ENCODE measurements around the gene SNX27.

Gene SNX27

DNA sequence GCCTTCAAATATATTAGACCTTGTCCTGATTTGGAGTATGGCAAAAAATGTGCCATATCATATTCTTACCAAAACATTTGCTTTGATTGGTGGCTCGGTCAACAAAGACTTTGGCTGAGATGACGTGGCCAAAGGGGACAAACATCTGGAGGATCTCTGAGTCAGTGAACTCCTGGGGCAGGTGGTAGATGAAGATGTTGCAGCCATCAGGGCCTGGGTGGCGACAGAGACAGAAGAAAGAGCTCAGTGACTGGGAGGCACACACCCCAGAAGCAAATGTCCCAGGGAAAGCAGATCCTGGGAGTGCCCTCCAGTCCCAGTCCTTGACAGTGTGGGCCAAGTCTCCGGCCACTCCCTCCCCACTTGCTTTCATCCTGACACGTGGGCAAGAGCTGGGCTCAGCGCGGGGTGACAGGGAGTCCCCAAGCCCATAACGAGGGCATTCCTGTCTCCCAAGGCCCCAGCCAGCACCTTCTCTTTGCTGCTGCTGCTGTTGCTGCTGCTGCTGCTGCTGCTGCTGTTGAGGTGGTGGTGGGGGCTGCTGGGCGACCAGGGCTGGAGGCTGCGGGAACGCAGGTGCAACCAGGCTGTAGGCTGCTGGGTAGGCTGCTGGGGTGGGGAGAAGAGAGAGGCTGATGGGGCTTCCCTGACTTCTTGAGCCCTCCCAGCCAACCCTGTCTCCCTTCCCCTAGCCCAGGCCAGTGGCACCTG is 94.1 kb downstream of the SNX27 start:
- DNase-seq (ENCODE audit: low read depth in 2 of 2) = no peak

DNA sequence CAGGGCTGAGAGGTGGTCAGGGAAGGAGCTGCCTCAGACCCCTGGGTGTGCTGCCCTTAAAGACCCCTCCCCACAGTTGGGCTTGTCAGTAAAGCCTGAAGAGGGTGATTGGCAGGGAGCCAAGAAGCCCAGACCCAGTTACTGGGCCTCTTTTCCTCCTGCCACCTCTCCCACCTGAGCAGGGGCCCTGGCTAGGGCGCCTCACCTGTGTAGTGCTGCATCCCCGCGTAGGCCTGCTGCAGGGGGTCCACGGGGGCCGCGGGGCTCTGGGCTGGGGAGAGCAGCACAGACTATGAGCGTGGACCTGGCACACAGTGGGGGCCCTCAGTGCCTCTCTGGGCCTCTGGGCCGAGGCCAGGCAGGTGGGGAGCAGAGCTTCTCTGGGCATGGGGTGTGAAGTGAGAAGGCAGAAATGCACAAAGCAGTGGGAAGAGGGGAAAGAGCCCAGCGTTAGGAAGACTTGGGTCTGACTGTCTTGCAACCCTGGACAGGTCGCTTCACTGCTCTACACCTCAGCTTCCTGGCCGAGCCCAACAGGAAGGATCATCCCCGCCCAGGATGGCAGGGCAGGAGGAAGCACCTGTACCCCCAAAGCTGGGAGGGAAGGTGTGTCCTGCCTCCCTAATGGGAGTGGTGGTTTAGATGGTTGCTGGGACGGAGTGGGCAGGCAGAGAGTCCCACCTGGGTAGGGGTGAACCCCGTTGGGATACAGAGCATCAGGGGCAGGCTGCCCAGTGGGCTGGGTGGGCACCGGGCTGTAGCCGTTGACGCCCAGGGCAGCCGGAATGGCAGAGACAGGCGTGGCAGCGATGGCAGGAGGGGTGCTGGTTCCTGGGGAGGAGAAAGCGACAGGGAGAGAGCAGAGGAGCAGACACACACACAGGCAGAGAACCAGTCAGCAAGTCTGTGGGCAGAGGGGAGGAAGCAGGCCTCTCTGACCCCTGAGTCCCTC is 94.9 kb downstream of the SNX27 start:
- no peak for DNase-seq (ENCODE audit: low read depth in 2 of 2)

DNA sequence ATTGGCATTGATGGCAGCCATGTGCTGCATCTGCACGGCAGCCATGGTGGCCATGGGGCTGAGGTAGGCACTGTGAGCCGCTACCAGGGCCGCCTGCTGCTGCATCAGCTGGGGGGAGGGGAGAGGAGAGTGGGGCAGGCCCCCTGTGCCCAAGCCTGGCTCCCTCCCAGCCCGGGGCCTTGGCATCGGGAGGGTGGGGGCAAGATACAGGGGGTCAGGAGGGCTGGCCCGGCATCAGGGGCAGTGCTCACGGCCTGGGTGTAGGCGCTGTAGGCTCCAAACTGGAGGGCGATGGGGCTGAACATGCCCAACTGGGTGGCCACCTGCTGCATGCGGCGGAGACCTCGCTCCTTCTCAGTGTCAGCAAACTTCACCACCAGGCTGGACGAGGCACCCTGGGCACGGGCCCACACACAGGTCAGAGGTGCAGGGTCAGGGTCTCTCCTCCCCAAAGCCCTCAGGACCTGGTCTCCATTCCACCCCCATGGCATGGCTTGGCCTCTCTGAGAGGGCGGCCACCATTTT is 95.8 kb downstream of the SNX27 start:
- no peak for DNase-seq (ENCODE audit: low read depth in 2 of 2)

DNA sequence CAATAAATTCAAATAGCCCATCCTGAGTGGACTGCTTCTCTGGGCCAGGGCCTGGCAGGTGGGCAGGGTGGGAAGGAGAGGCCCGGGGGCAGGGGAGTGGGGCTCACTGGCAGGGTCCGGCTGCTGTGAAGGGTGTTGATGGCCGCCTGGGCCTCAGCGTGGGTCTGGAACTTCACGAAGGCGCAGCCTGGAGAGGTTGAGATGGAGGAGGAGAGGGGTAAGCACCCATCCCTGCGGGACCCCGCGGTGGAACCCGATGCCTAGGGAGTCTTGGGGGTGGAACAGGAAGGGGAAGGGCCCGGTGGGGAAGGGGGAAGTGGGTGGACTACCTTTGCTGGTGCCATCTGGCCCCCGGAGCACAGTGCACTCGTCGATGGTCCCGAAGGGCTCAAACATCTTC is 97.0 kb downstream of the SNX27 start:
- DNase-seq (ENCODE audit: low read depth in 2 of 2) = no peak

DNA sequence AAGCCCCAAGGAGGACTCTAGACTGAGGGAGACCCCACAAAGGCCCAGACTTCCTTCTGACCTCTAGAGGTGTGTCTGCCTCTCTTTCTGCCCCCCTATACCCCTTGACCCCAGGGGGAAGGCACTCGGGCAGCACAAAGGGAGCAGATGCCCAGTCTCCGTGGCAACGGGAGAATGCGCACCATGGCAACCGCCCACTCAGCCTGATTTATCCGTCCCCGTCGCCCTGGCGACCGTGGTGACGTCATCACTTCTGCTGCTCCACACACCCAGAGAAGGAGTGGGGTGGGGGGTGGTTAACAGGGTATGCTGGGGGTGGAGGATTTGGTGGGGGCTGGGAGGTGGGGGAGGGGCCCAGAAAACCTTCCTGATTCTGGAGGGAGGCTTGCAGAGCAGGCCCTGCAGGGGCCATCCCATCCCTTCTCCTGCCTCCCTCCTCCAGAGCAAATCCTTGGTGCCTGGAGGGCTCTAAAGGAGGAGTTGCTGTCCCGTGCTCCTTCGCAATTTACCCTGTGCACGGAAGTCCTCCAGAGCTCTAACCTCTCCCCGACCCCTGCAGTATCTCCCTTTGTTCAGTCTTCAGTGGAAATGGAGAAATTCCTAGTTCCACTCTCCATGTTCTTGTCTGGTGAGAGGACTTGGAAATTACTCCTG is 98.5 kb downstream of the SNX27 start:
- DNase-seq (ENCODE audit: low read depth in 2 of 2) = no peak

DNA sequence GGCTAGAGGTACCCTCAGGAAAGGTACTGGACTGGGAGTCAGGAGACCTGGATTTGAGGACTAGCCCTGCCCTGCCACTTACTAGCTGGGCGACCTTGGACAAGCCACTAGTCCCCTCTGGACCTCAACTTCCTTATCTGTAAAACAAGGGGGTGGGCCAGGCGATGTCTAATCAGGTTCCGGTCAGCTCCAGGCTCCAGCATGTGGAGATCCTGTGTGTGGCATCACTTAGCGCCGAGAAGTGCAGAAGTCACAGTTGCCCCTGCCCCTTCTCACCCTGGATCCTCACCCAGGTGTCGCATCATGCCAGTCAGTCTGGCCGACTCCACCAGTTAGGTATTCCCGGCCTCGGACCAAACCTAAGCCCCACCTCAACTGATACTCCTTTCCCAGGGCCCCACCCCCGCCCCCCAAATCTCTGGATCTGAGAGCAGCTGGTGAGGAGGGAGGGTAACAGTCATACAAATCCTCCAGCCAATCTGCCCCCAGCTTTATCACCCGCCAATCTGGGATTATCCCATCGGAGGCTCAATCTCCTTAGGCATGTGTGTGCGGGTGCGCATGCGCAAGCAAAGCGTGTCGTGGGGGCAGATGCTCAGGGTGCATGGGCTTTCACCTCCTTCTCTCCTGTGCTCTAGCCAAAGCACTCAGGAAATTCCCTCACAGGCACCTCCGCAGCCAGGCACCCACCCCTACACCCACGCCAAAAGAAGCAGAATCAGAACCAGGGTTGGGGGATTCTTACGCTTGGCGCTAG is 99.4 kb downstream of the SNX27 start:
- no peak for DNase-seq (ENCODE audit: low read depth in 2 of 2)

DNA sequence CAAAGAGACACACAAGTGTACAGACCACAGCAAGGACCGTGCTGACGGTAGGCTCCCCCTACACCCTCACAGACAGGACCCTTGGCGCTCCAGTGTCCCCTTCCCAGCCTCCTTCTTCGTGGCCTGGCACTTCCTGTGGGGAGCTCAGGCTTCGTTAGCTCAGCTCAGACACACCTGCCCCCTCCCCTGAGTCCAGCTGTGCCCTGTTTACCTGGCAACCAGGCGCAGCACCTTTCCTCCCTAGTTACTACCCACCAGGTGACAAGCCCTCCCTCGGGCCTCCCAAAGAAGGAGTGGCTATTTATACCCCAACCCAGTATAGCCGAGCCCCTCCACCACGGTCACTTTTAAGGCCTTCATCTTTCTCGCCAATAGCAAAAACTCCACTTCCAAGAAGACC is 100.1 kb downstream of the SNX27 start:
- DNase-seq (ENCODE audit: low read depth in 2 of 2) = no peak

DNA sequence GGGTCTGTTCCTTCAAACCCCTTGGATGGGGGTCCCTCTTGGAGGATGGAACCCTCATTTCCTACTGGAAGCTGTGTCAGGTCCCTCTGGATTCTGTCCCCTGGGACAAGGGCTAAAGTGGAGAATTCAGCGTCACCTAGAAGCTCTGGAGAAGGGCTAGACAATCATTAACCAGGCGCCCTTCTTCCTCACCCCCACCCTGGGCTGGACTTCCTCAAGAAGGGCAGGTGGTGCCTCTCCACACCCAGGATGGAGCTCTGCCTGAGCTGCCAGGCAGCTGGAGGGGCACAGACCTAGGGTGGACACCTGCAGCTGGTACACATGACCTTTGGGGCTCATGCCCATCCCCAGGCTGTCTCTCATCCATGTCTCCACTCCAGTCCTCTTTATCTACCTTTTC is 101.2 kb downstream of the SNX27 start:
- no peak for DNase-seq (ENCODE audit: low read depth in 2 of 2)

DNA sequence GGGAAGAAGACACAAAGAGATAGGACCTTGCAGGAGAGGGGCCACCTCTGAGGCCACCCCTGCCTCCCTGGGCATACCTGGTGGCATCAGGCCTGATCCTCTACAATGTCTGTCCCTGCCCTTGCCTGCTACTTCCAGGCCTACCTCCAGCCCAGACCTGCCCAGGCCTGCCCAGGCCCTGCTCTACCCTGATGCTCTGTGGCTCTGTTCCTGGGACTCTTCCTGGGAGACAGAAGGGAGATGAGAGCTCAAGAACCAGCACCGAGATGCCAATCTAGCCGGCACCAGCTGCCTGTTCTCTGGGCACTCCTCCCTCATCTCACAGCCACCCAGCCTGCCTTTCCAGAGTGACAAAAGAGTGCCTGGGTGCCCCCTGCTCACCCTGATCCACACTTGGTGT is 102.0 kb downstream of the SNX27 start:
- no peak for DNase-seq (ENCODE audit: low read depth in 2 of 2)

DNA sequence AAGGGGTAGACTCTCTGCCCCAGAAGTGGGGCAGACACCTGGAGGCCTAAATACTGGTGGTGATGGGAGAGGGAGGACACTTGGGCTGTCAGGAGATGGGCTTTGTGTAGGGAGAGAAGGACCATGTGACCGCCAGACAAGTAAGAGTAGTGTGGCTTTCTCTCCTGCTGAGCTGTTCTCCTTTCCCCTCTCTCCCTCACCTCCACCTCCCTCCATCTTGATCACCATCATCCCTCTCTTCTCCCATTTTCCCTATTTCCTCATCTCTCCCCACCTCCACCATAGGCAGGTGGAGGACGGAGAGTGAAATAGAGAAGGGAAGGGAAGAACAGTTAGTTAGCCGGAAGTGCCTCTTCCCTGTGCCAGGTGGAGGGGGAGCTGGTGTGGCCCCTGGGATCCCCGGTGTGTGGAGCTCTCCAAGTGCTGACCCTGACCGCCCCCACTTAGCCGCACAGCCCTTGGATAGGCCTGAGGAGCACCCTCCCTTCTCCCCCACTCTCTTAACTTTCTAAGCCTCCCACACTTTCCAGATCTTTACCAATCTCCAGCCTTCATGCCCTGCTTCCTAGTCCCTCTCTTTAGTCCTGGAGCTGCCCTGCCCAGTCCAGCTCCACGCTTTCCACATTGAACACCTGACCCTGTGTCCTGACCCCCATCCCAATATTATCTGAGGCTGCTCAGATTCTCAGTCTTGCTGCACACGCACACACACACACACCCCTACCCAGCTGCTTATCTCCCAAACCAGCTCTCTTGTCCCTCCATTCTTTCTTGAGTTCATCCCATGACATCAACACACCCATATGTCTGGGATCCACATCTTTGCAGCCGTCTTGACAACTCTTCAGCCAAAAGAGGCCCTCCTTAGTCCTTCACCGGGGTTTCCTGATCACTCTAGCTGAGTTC is 103.2 kb downstream of the SNX27 start:
- DNase-seq (ENCODE audit: low read depth in 2 of 2) = no peak

DNA sequence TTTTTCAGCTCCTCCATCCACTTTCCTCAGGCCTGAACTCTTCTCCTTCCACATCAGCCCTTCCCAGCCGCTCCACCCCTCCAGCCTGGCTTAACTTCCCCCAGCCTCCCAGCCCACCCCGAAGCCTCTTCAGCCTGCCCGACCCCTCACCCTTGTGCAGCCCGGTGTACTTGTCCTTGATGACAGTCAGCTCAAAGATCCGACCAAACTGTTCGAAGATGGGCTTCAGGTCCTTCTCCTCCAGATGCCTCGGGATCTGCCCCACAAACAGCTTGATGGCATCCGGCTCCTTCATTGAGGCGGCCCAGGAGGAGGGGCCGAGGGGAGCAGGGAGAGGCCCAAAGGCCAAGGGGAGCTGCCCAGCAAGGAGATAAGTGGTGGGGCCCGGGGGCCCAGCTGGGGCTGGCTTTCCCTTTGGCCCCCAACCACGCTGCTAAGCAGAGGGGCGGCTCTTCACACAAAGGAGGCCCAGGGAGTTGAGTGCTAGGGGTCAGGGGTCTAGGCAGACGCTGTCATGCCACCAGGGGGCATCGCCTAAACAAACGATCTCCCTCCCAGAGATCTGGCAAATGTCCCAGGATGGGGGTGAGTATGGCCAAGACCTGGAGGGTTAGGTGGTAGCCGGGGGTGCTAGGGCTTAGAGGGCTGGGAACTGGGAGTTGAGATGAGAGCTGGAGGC is 104.0 kb downstream of the SNX27 start:
- DNase-seq (ENCODE audit: low read depth in 2 of 2) = no peak

DNA sequence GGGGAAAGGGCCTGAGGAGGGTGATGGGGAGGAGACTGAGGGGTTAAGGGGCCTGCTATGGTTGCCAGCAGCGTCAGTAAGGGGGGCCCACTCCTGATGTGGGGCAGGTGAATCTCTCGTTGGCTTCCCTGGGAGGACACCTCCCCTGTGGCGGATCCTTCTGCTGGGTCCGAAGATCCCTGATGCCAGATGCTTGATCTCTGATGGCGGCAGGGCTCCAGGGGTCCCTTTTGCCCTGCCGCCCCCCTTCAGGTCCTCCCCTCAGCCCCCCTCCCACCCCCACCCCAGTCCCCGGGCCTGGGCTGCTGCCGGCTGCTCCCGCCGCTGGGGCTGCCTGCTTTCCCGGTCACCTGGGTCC is 104.5 kb downstream of the SNX27 start:
- no peak for DNase-seq (ENCODE audit: low read depth in 2 of 2)

DNA sequence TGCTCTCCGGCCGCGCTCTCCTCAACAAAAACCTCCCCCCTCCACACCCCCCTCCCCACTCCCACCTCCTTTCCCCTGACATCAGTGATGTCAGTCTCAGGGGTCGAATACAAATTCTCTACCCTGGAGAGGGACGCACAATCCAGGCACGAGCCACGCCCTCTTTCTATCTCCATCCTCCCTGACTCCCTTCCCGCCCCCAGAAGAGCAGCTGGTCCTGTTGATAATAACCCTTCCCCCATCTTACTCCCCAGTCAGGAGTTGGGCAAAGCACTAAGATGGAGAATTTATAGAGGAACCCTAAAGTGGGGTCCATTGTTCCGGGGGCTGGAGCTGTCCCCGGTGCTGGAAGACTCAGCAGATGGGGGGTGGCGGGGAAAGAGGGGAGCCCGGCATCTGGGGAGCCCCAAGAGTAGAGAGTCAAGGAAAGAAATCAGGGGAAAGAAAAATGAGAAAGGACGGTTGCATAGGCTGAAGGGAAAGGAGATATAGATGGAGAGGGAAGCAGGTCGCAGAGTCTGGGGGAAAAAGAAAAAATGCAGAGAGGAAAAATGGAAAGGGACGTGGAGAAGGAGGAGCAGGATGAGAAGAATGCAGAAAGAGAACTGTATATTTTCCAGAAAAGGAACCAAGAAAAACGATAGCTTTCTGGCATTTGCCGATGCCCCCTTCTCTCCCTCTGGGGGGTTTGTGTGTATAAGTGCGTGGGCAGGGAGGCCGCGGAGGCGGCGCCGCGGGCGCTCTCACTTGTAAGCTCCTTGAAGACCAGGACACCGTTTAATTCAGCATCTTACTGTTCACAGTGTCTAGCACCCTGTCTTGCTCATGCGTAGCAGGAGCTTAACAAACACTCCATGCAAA is 105.2 kb downstream of the SNX27 start, which contains the start of gene CELF3:
CELF3 (minus strand) TSS at position 33 of the 861 bp plus-strand sequence. CDS start 783 bp downstream, outside the sequence.
- no peak for DNase-seq (ENCODE audit: low read depth in 2 of 2)

DNA sequence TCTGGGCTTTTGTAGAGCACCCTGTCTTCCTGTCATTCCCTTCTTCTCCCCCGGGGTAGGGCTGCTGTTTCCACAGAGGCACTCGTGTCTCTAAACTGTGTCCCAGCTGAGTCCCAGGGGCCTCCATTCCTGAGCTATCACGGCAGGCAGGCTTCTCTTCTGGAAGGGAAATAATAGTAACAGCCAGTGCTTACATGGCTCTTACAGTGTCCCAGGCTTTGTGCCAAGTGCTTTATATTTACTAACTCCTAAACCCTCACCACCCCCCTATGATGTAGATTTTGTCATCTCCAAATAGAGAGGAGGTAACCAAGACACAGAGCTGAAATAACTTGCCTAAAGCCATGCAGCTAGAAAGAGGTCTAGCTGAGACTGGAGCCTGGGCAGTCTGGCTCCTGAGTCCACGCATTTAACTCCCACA is 106.2 kb downstream of the SNX27 start:
- no peak for DNase-seq (ENCODE audit: low read depth in 2 of 2)

DNA sequence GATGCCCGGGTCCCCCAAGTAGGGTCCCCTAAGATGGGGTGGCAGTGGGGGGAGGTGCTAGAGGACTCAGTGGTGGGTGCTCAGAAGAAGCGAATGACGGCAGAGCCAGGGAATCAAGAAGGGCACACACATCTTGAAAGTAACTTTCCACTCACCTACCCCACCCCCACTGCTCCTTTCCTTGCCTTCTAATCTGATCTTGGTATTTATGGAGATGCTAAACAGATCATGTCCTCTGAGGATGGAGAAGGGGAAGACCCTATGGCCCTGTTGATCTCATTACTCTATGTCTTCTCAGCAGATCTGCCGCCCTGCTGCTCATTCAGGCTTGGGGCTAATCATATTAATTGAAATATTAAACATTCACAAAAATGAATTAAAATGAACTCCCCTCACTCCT is 106.8 kb downstream of the SNX27 start:
- DNase-seq (ENCODE audit: low read depth in 2 of 2) = no peak

DNA sequence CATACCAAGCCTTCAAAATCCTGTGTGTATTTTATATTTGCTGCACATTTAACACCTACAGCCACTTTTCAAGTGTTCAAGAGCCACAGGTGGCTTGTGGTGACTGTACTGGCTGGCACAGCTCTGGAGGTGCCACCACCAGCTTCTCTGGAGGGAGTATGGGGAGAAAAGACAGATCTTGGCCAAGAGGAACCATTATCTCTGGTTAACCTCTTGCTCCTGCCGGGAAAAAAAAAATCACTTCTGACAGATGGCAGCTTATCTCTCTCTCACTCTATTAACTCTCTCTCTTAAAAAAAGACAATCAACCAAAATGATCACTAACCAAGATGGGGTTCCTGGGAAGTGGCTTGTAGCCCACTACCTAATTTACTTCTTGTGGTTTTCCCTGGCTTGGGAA is 108.3 kb downstream of the SNX27 start:
- no peak for DNase-seq (ENCODE audit: low read depth in 2 of 2)

DNA sequence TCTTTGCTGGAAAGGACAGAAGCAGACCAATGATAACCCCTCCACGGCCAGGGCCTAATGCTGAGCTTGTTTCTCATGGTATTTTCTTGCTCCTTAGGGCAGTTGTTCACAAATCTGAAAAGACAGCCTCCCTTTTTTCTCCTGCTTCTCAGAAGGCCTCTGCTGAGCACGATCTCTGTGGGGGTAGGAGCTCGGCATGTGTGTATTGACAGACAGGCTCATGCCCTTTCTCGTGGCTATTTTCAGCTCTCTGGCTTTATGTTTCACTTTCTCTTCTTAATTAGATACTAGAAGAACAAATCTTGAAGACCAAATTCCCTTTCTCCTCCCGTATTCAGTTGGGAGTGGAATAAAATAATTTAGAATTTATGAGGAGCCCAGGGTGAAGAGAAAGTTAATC is 108.7 kb downstream of the SNX27 start:
- no peak for DNase-seq (ENCODE audit: low read depth in 2 of 2)

DNA sequence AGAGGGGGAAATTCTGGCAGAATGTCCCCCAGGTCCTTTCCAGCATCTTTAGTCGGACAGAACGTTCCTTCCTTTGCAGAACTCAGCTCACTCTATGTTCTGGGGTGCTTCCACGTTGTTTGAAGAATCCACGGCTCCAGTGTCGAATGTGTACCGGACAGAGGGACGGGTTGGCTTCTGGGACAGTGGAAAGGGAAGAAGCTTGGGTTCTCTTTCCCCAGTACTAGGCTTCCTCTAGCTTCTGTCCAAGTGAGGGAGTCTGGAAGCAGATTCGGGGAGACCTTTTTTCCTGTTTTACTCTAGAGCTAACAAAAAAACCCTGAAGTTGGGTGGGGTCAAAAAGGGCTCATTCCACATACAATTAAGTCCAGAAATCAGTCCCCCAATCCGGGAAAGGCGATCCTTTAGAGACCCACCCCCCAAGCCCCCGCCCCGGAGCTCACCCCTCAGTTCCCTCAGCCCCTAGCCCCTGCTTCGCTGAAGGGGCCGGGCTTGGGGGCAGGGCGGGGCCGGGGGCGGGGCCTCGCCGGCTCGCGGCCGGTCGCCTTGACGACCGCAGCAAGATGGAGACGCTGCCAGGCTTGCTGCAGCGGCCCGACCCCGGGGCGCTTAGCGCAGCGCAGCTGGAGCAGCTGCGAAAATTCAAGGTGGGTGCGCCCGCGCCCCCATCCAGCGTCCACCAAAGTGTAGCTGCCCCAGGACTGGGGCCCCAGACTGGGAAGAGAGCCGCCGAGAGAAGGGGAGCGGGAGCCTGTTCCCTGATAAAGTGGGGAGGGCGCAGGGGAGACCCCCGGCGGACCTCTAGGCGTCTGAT is 109.3 kb downstream of the SNX27 start, which contains the start of gene RIIAD1:
RIIAD1 (plus strand) TSS at position 549 of the 814 bp plus-strand sequence; CDS start at position 564, 15 bp downstream.
- no peak for DNase-seq (ENCODE audit: low read depth in 2 of 2)

All from stimulated activated CD8-positive, alpha-beta memory T cell treated with anti-CD3 and anti-CD28 coated beads, Interleukin-15, amount 100 ng/mL, for 4 hours (primary cell).